ENCODE data around the gene UCHL5.

- TF ChIP-seq CTCF (IDR thresholded peaks at IDR 0.05; ENCODE audit: extremely low read depth in 1 of 2, insufficient read depth in 1 of 2, low read depth in 1 of 2, low read length in 2 of 2) (no peak), MAX (IDR thresholded peaks at IDR 0.05; ENCODE audit: insufficient read depth, insufficient read length) (no peak), POLR2A (IDR thresholded peaks at IDR 0.05; ENCODE audit: low read depth, low read length) (no peak), POLR2AphosphoS5 (IDR thresholded peaks at IDR 0.05; ENCODE audit: insufficient read depth, low read depth, low read length) (no peak), MYC (IDR thresholded peaks at IDR 0.05; ENCODE audit: low read depth, low read length) (no peak), EZH2 (IDR thresholded peaks at IDR 0.05; ENCODE audit: borderline replicate concordance, low read depth, low read length, severe bottlenecking) (no peak), JUN (IDR thresholded peaks at IDR 0.05; ENCODE audit: borderline replicate concordance, insufficient read depth, insufficient read length, low read depth) (no peak), FOS (IDR thresholded peaks at IDR 0.05; ENCODE audit: borderline replicate concordance, insufficient read depth, low read length) (no peak), GATA2 (IDR thresholded peaks at IDR 0.05; ENCODE audit: insufficient read depth, insufficient read length, low read depth, low read length) (no peak)
Observed at GRCh38 chr1:193103759-193104501, 44.8 kb upstream of the UCHL5 start.

All from endothelial cell of umbilical vein (primary cell).